ENCODE data around the gene LAMB4. TPM values are rescaled to one million over a fixed set of nuclear protein-coding genes. Genes with fewer than 3 reads are reported as not detected.

Gene LAMB4
- polyA plus RNA-seq, 1 of the 3 experiments (the other 2 are of a cell fraction), result 0.36 TPM

GRCh38 chr7:108124820-108125219, 5.3 kb downstream of the LAMB4 start:
- Histone ChIP-seq H3K27me3 (ENCODE audit: insufficient read depth) (no peaks in the 10 kb centered on the region), H3K27ac (ENCODE audit: low read depth in 2 of 2, low read length in 1 of 2) (no peak overlapping the region), H2AFZ (ENCODE audit: low read depth) (no peak overlapping the region), H3K9me3 (no peaks in the 10 kb centered on the region), H3K36me3 (replicated peaks in 1 of 2; ENCODE audit: control insufficient read depth in 1 of 2, insufficient read depth in 2 of 2, low read length in 1 of 2) (no peaks in the 10 kb centered on the region), H3F3A (replicated peaks; ENCODE audit: insufficient read depth) (no peaks in the 10 kb centered on the region), H3K9me2 (no peaks in the 10 kb centered on the region), H3K9ac (no peak overlapping the region), H4K20me1 (ENCODE audit: insufficient read depth) (no peaks in the 10 kb centered on the region), H3K79me2 (ENCODE audit: insufficient read depth) (no peaks in the 10 kb centered on the region), H3K4me3 (ENCODE audit: low read depth in 2 of 2, low read length in 1 of 2) (no peak overlapping the region), H3K4me1 (ENCODE audit: control insufficient read depth in 1 of 2, insufficient read depth in 2 of 2, low read depth in 1 of 2, low read length in 1 of 2) (peaks cover 0 to 7% of the 10 kb centered on the region in 2 experiments; a peak in 2 of 4 replicates), H3K4me2 (no peak overlapping the region)
- POLR2A ChIA-PET, result no interaction called here
- CTCF ChIA-PET, result interaction anchor here (1.1 to 1.7 kb wide), 5 partner anchors 12 to 372 kb away, joined by 4 to 7 read pairs (median 4); no protein-coding TSS in a partner anchor
- 96% methylated on average over 3 of the region's 3 CpGs for whole genome bisulfite sequencing (ENCODE audit: low lambda C conversion rate)
- TF ChIP-seq GATA2 (CRISPR knock-in tag; IDR thresholded peaks at IDR 0.05), result no peak
- no peak for TF ChIP-seq USF1 (IDR thresholded peaks at IDR 0.05; ENCODE audit: borderline replicate concordance, low read depth)
- no peak for TF ChIP-seq RFX5 (IDR thresholded peaks at IDR 0.05; ENCODE audit: low read length)
- TF ChIP-seq ELF1 (IDR thresholded peaks at IDR 0.05), result no peak
- TF ChIP-seq EZH2phosphoT487 (IDR thresholded peaks at IDR 0.05; ENCODE audit: borderline replicate concordance, low read depth), result no peak
- no peak for TF ChIP-seq FOSL2 (IDR thresholded peaks at IDR 0.05; ENCODE audit: borderline replicate concordance, low read depth)
- TF ChIP-seq NRF1 (IDR thresholded peaks at IDR 0.05; ENCODE audit: low read depth, low read length), result no peak
- no peak for TF ChIP-seq ZBTB33 (IDR thresholded peaks at IDR 0.05; ENCODE audit: borderline replicate concordance, low read depth)
- TF ChIP-seq FOXM1 (IDR thresholded peaks at IDR 0.05; ENCODE audit: low read depth), result no peak
- no peak for TF ChIP-seq TAF1 (IDR thresholded peaks at IDR 0.05; ENCODE audit: borderline replicate concordance, low read depth, low read length)
- TF ChIP-seq TCF12 (IDR thresholded peaks at IDR 0.05), result no peak
- no peak for TF ChIP-seq MEF2A (IDR thresholded peaks at IDR 0.05; ENCODE audit: borderline replicate concordance, low read depth)
- no peak for DNase-seq

- TF ChIP-seq USF2 (IDR thresholded peaks at IDR 0.05; ENCODE audit: borderline replicate concordance, low read depth, low read length), result no peak
- no peak for TF ChIP-seq EZH2phosphoT487 (IDR thresholded peaks at IDR 0.05; ENCODE audit: borderline replicate concordance, low read depth)
- no peak for TF ChIP-seq SIN3A (IDR thresholded peaks at IDR 0.05; ENCODE audit: borderline replicate concordance, low read depth, low read length)
- TF ChIP-seq JUND (IDR thresholded peaks at IDR 0.05), result no peak
- no peak for TF ChIP-seq GATA2 (CRISPR knock-in tag; IDR thresholded peaks at IDR 0.05)
- no peak for TF ChIP-seq RXRA (IDR thresholded peaks at IDR 0.05; ENCODE audit: borderline replicate concordance, low read depth)
- Histone ChIP-seq H4K20me1 (ENCODE audit: insufficient read depth) (no peaks in the 10 kb centered on the region), H3K27me3 (ENCODE audit: insufficient read depth) (no peaks in the 10 kb centered on the region), H3F3A (replicated peaks; ENCODE audit: insufficient read depth) (no peaks in the 10 kb centered on the region), H2AFZ (ENCODE audit: low read depth) (no peak overlapping the region), H3K4me2 (no peak overlapping the region), H3K4me3 (ENCODE audit: low read depth in 2 of 2, low read length in 1 of 2) (no peak overlapping the region), H3K9me3 (no peaks in the 10 kb centered on the region), H3K4me1 (ENCODE audit: control insufficient read depth in 1 of 2, insufficient read depth in 2 of 2, low read depth in 1 of 2, low read length in 1 of 2) (no peaks in the 10 kb centered on the region; a peak in 1 of 4 replicates), H3K9me2 (no peaks in the 10 kb centered on the region), H3K36me3 (replicated peaks in 1 of 2; ENCODE audit: control insufficient read depth in 1 of 2, insufficient read depth in 2 of 2, low read length in 1 of 2) (no peaks in the 10 kb centered on the region), H3K27ac (ENCODE audit: low read depth in 2 of 2, low read length in 1 of 2) (no peak overlapping the region), H3K79me2 (ENCODE audit: insufficient read depth) (no peaks in the 10 kb centered on the region), H3K9ac (no peak overlapping the region)
- CTCF ChIA-PET, result interaction anchor here (0.6 to 3.7 kb wide), 7 partner anchors 8 to 540 kb away, joined by 3 to 19 read pairs (median 3); partner anchors contain the start of gene LAMB4
- DNase-seq, result no peak
- POLR2A ChIA-PET, result no interaction called here
Measured at GRCh38 chr7:108122181-108122580, 8.0 kb downstream of the LAMB4 start.
